Measurements from ENCODE around the gene GLIS1. TPM values are rescaled to one million over a fixed set of nuclear protein-coding genes. Genes with fewer than 3 reads are reported as not detected.

Gene GLIS1
- total and polyA plus RNA-seq, 2 experiments from 2014 or later, result 0.13 to 1.3 TPM

DNA sequence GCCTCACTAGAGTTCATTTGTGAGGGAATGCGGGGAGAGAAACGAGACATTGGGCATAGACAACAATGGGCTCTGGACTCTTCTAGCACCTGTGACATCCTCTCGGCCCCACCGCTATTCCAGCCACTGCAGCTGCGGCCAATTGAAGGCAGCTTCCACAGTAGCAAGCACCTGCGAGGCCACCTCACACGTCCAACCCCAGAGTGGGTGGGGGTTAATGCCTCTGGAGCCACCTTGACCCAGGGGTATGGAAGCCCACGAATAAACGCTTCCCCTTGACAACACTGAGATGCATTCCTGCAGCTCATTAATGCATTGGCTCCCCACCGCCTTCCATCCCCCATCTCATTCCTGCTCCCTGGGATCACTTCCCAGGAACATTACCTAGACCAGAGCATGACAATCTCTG is 104.4 kb downstream of the GLIS1 start:
- no peak overlapping the region for H3K4me2 ChIP-seq
- H3K9me3 ChIP-seq (ENCODE audit: low read depth), result no peaks in the 10 kb centered on the region
- no peak for DNase-seq (ENCODE audit: low spot score)
- 79% methylated on average over 10 of the region's 10 CpGs for WGBS (ENCODE audit: low lambda C conversion rate, missing lambda C conversion rate)
- H3K4me3 ChIP-seq, result no peak overlapping the region
- no peaks in the 10 kb centered on the region for H3K4me1 ChIP-seq (ENCODE audit: insufficient read depth)
- no peak overlapping the region for H2AFZ ChIP-seq
- no peaks in the 10 kb centered on the region for H3K79me2 ChIP-seq
- no peaks in the 10 kb centered on the region for H3K36me3 ChIP-seq (replicated peaks; ENCODE audit: insufficient read depth, low read depth)
- H3K27me3 ChIP-seq, result no peaks in the 10 kb centered on the region
- H4K20me1 ChIP-seq (ENCODE audit: insufficient read depth, poor library complexity, severe bottlenecking), result no peaks in the 10 kb centered on the region
- no peak for TF ChIP-seq EZH2phosphoT487 (IDR thresholded peaks at IDR 0.05; ENCODE audit: low read depth, severe bottlenecking, unreplicated experiment)
- TF ChIP-seq EZH2 (IDR thresholded peaks at IDR 0.05; ENCODE audit: borderline replicate concordance), result no peak
- TF ChIP-seq, protein P1, sequence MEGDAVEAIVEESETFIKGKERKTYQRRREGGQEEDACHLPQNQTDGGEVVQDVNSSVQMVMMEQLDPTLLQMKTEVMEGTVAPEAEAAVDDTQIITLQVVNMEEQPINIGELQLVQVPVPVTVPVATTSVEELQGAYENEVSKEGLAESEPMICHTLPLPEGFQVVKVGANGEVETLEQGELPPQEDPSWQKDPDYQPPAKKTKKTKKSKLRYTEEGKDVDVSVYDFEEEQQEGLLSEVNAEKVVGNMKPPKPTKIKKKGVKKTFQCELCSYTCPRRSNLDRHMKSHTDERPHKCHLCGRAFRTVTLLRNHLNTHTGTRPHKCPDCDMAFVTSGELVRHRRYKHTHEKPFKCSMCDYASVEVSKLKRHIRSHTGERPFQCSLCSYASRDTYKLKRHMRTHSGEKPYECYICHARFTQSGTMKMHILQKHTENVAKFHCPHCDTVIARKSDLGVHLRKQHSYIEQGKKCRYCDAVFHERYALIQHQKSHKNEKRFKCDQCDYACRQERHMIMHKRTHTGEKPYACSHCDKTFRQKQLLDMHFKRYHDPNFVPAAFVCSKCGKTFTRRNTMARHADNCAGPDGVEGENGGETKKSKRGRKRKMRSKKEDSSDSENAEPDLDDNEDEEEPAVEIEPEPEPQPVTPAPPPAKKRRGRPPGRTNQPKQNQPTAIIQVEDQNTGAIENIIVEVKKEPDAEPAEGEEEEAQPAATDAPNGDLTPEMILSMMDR (IDR thresholded peaks at IDR 0.05; ENCODE audit: poor library complexity), result no peak
- no peaks in the 10 kb centered on the region for H3K9me2 ChIP-seq (replicated peaks; ENCODE audit: insufficient read depth)
- no peak overlapping the region for H3K27ac ChIP-seq

DNA sequence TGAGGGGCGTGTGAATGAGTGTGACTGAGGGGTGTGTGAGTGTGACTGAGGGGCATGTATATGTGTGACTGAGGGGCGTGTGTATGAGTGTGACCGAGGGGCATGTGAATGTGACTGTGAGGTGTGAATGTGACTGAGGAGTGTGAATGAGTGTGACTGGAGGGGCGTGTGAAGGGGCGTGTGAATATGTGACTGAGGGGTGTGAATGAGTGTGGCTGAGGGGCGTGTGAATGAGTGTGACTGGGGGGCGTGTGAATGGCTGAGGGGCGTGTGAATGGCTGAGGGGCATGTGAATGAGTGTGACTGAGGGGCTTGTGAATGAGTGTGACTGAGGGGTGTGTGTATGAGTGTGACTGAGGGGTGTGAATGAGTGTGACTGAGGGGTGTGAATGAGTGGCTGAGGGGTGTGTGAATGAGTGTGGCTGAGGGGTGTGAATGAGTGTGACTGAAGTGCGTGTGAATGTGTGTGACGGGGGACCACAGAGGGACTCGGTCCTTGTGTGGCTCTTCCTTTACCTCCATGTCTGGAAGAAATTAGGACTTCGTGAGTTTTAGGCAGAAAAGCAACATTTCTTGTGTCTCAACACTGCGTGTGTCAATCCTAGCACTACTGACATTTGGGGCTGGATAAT is 105.8 kb downstream of the GLIS1 start:
- no peaks in the 10 kb centered on the region for H3K9me3 ChIP-seq (ENCODE audit: low read depth)
- no peak overlapping the region for H3K27ac ChIP-seq
- DNase-seq (ENCODE audit: low spot score), result no peak
- TF ChIP-seq EZH2 (IDR thresholded peaks at IDR 0.05; ENCODE audit: borderline replicate concordance) (no peak), EZH2phosphoT487 (IDR thresholded peaks at IDR 0.05; ENCODE audit: low read depth, severe bottlenecking, unreplicated experiment) (no peak)
- TF ChIP-seq, protein P1 (IDR thresholded peaks at IDR 0.05; ENCODE audit: poor library complexity), result no peak
- H3K79me2 ChIP-seq, result no peaks in the 10 kb centered on the region
- H3K27me3 ChIP-seq, result no peaks in the 10 kb centered on the region
- no peak overlapping the region for H2AFZ ChIP-seq
- no peak overlapping the region for H3K4me2 ChIP-seq
- no peaks in the 10 kb centered on the region for H3K9me2 ChIP-seq (replicated peaks; ENCODE audit: insufficient read depth)
- no peaks in the 10 kb centered on the region for H3K4me1 ChIP-seq (ENCODE audit: insufficient read depth)
- H3K4me3 ChIP-seq, result no peak overlapping the region
- WGBS (ENCODE audit: low lambda C conversion rate, missing lambda C conversion rate), result 89% methylated on average over 8 of the region's 13 CpGs
- no peaks in the 10 kb centered on the region for H4K20me1 ChIP-seq (ENCODE audit: insufficient read depth, poor library complexity, severe bottlenecking)
- H3K36me3 ChIP-seq (replicated peaks; ENCODE audit: insufficient read depth, low read depth), result no peaks in the 10 kb centered on the region

DNA sequence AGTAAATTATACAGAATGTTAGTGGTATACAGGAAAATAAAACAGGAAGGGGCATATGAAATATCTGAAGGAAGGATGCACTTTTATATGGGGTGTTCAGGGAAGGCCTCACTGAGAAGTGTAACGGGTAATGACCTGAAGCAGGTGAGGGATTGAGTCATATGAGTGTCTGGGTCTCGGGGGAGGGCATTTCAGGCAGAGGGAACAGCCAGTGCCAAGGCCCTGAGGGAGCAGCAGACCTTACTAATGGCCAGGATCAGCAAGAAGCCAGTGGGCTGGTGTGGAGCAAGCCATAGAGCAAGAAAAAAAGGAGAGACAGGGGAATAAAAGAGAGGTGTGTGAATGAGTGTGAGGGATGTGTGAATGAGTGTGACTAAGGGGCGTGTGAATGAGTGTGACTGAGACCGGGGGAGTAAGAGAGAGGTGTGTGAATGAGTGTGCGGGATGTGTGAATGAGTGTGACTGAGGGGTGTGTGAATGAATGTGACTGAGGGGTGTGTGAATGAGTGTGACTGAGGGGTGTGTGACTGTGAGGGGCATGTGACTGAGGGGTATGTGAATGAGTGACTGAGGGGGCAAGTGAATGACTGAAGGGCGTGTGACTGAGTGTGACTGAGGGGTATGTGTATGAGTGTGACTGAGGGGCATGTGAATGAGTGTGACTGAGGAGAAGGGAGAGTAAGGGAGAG is 107.2 kb downstream of the GLIS1 start:
- Histone ChIP-seq H3K4me1 (ENCODE audit: insufficient read depth) (no peaks in the 10 kb centered on the region), H2AFZ (no peak overlapping the region), H3K79me2 (no peaks in the 10 kb centered on the region), H3K36me3 (replicated peaks; ENCODE audit: insufficient read depth, low read depth) (no peaks in the 10 kb centered on the region), H3K4me3 (no peak overlapping the region), H3K9me2 (replicated peaks; ENCODE audit: insufficient read depth) (no peaks in the 10 kb centered on the region), H3K27ac (no peak overlapping the region), H3K27me3 (no peaks in the 10 kb centered on the region), H3K9me3 (ENCODE audit: low read depth) (no peaks in the 10 kb centered on the region), H4K20me1 (ENCODE audit: insufficient read depth, poor library complexity, severe bottlenecking) (no peaks in the 10 kb centered on the region), H3K4me2 (no peak overlapping the region)
- DNase-seq (ENCODE audit: low spot score), result no peak
- 84% methylated on average over 6 of the region's 6 CpGs for WGBS (ENCODE audit: low lambda C conversion rate, missing lambda C conversion rate)
- TF ChIP-seq, protein P1 (IDR thresholded peaks at IDR 0.05; ENCODE audit: poor library complexity), result no peak
- no peak for TF ChIP-seq EZH2phosphoT487 (IDR thresholded peaks at IDR 0.05; ENCODE audit: low read depth, severe bottlenecking, unreplicated experiment)
- TF ChIP-seq EZH2 (IDR thresholded peaks at IDR 0.05; ENCODE audit: borderline replicate concordance), result no peak
